ENCODE measurements around the gene PSMB7.

Gene PSMB7

GRCh38 chr9:124340219-124341069, 74.8 kb downstream of the PSMB7 start:
- no peak for TF ChIP-seq MAX (IDR thresholded peaks at IDR 0.05)
- no peak for TF ChIP-seq TEAD4 (IDR thresholded peaks at IDR 0.05)
- TF ChIP-seq ZBTB7A (IDR thresholded peaks at IDR 0.05; ENCODE audit: low read depth), result no peak
- TF ChIP-seq RAD21 (IDR thresholded peaks at IDR 0.05; ENCODE audit: low read depth), result no peak
- no peak for TF ChIP-seq EP300 (IDR thresholded peaks at IDR 0.05; ENCODE audit: borderline replicate concordance)
- TF ChIP-seq NFIC (IDR thresholded peaks at IDR 0.05), result no peak
- no peak for TF ChIP-seq REST (IDR thresholded peaks at IDR 0.05; ENCODE audit: low read depth)
- TF ChIP-seq TAF1 (IDR thresholded peaks at IDR 0.05; ENCODE audit: low read depth), result no peak
- no peak for TF ChIP-seq USF1 (IDR thresholded peaks at IDR 0.05)
- no peak for TF ChIP-seq CREB1 (IDR thresholded peaks at IDR 0.05; ENCODE audit: low read depth)
- TF ChIP-seq FOXM1 (IDR thresholded peaks at IDR 0.05; ENCODE audit: borderline replicate concordance, low read depth), result no peak
- no peak for TF ChIP-seq EGR1 (IDR thresholded peaks at IDR 0.05)
- TF ChIP-seq CEBPB (IDR thresholded peaks at IDR 0.05), result no peak
- TF ChIP-seq TCF12 (IDR thresholded peaks at IDR 0.05; ENCODE audit: low read depth), result no peak

GRCh38 chr9:124339603-124340146, 75.6 kb downstream of the PSMB7 start:
- no peak for TF ChIP-seq YY1 (IDR thresholded peaks at IDR 0.05; ENCODE audit: low read depth)
- no peak for TF ChIP-seq CEBPB (IDR thresholded peaks at IDR 0.05)
- TF ChIP-seq MAX (IDR thresholded peaks at IDR 0.05), result no peak
- no peak for TF ChIP-seq EP300 (IDR thresholded peaks at IDR 0.05; ENCODE audit: borderline replicate concordance)
- no peak for TF ChIP-seq REST (IDR thresholded peaks at IDR 0.05; ENCODE audit: low read depth)
- no peak for TF ChIP-seq NFIC (IDR thresholded peaks at IDR 0.05)
- TF ChIP-seq USF1 (IDR thresholded peaks at IDR 0.05), result no peak
- no peak for TF ChIP-seq CREB1 (IDR thresholded peaks at IDR 0.05; ENCODE audit: low read depth)
- no peak for TF ChIP-seq EGR1 (IDR thresholded peaks at IDR 0.05)
- no peak for TF ChIP-seq FOXM1 (IDR thresholded peaks at IDR 0.05; ENCODE audit: borderline replicate concordance, low read depth)
- no peak for TF ChIP-seq TEAD4 (IDR thresholded peaks at IDR 0.05)
- no peak for TF ChIP-seq ZBTB7A (IDR thresholded peaks at IDR 0.05; ENCODE audit: low read depth)
- no peak for TF ChIP-seq RAD21 (IDR thresholded peaks at IDR 0.05; ENCODE audit: low read depth)

- TF ChIP-seq EP300 (IDR thresholded peaks at IDR 0.05; ENCODE audit: borderline replicate concordance), result no peak
- no peak for TF ChIP-seq CEBPB (IDR thresholded peaks at IDR 0.05)
- no peak for TF ChIP-seq RAD21 (IDR thresholded peaks at IDR 0.05; ENCODE audit: low read depth)
- TF ChIP-seq YY1 (IDR thresholded peaks at IDR 0.05; ENCODE audit: low read depth), result no peak
- TF ChIP-seq TCF12 (IDR thresholded peaks at IDR 0.05; ENCODE audit: low read depth), result no peak
- no peak for TF ChIP-seq CREB1 (IDR thresholded peaks at IDR 0.05; ENCODE audit: low read depth)
- no peak for TF ChIP-seq USF1 (IDR thresholded peaks at IDR 0.05)
- TF ChIP-seq EGR1 (IDR thresholded peaks at IDR 0.05), result no peak
- TF ChIP-seq MAX (IDR thresholded peaks at IDR 0.05), result no peak
- no peak for TF ChIP-seq NFIC (IDR thresholded peaks at IDR 0.05)
- TF ChIP-seq FOXM1 (IDR thresholded peaks at IDR 0.05; ENCODE audit: borderline replicate concordance, low read depth), result no peak
- TF ChIP-seq REST (IDR thresholded peaks at IDR 0.05; ENCODE audit: low read depth), result no peak
- TF ChIP-seq TEAD4 (IDR thresholded peaks at IDR 0.05), result no peak
- no peak for TF ChIP-seq ZBTB7A (IDR thresholded peaks at IDR 0.05; ENCODE audit: low read depth)
- no peak for TF ChIP-seq TAF1 (IDR thresholded peaks at IDR 0.05; ENCODE audit: low read depth)
Measured at GRCh38 chr9:124337562-124337961, 77.7 kb downstream of the PSMB7 start.
